ENCODE measurements around the gene ATG7. TPM values are rescaled to one million over a fixed set of nuclear protein-coding genes. Genes with fewer than 3 reads are reported as not detected.

Gene ATG7
- total RNA-seq, 1 experiment from 2014 or later = 29.3 TPM

GRCh38 chr3:11384074-11384473 lies 111.9 kb downstream of the ATG7 start:
- ATAC-seq (no peak), DNase-seq (ENCODE audit: low read depth, low spot score) (no peak)
- H3K27ac ChIP-seq (ENCODE audit: low read depth, low read length) = no peak overlapping the region
- H2AFZ ChIP-seq (ENCODE audit: low read depth, low read length, poor library complexity, severe bottlenecking) = no peak overlapping the region
- no peaks in the 10 kb centered on the region for H3K27me3 ChIP-seq (ENCODE audit: insufficient read depth, low read length)
- H3K79me2 ChIP-seq (ENCODE audit: insufficient read depth, low read length) = no peaks in the 10 kb centered on the region
- POLR2A ChIA-PET = no interaction called here
- H3K4me2 ChIP-seq (ENCODE audit: low read length) = no peak overlapping the region
- H3K4me3 ChIP-seq (replicated peaks in 1 of 2; ENCODE audit: low read depth in 1 of 2, low read length in 2 of 2) = no peak overlapping the region
- intact Hi-C loops (cut with micrococcal nuclease) = no loop called here
- CTCF ChIA-PET = no interaction called here
- no TSS peak for BruUV-seq (replicated peaks)
- no peak overlapping the region for H3K9ac ChIP-seq (ENCODE audit: low read length)
- no peaks in the 10 kb centered on the region for H3K9me2 ChIP-seq (ENCODE audit: insufficient read depth)
- no peaks in the 10 kb centered on the region for H3K36me3 ChIP-seq (ENCODE audit: control insufficient read depth in 1 of 2, insufficient read depth in 2 of 2, low read length in 2 of 2)
- no peak for TF ChIP-seq ZBTB33 (IDR thresholded peaks at IDR 0.05; ENCODE audit: extremely low read depth, insufficient replicate concordance, low read length)
- TF ChIP-seq POLR2AphosphoS5 (IDR thresholded peaks at IDR 0.05; ENCODE audit: low read depth, low read length) = no peak
- no peak for TF ChIP-seq SRF (IDR thresholded peaks at IDR 0.05; ENCODE audit: low read depth)
- TF ChIP-seq, protein P1, sequence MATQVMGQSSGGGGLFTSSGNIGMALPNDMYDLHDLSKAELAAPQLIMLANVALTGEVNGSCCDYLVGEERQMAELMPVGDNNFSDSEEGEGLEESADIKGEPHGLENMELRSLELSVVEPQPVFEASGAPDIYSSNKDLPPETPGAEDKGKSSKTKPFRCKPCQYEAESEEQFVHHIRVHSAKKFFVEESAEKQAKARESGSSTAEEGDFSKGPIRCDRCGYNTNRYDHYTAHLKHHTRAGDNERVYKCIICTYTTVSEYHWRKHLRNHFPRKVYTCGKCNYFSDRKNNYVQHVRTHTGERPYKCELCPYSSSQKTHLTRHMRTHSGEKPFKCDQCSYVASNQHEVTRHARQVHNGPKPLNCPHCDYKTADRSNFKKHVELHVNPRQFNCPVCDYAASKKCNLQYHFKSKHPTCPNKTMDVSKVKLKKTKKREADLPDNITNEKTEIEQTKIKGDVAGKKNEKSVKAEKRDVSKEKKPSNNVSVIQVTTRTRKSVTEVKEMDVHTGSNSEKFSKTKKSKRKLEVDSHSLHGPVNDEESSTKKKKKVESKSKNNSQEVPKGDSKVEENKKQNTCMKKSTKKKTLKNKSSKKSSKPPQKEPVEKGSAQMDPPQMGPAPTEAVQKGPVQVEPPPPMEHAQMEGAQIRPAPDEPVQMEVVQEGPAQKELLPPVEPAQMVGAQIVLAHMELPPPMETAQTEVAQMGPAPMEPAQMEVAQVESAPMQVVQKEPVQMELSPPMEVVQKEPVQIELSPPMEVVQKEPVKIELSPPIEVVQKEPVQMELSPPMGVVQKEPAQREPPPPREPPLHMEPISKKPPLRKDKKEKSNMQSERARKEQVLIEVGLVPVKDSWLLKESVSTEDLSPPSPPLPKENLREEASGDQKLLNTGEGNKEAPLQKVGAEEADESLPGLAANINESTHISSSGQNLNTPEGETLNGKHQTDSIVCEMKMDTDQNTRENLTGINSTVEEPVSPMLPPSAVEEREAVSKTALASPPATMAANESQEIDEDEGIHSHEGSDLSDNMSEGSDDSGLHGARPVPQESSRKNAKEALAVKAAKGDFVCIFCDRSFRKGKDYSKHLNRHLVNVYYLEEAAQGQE (IDR thresholded peaks at IDR 0.05; ENCODE audit: low read depth) = no peak
- TF ChIP-seq CTCF (IDR thresholded peaks at IDR 0.05 in 2 of 3, conservative IDR thresholded peaks at IDR 0.05 in 1 of 3; ENCODE audit: borderline replicate concordance in 1 of 3, insufficient read depth in 1 of 3, low read depth in 2 of 3, low read length in 2 of 3) = no peak
- TF ChIP-seq ZFX (IDR thresholded peaks at IDR 0.05) = no peak
- TF ChIP-seq JUND (IDR thresholded peaks at IDR 0.05) = no peak
- no peak for TF ChIP-seq SP1 (IDR thresholded peaks at IDR 0.05; ENCODE audit: low read depth)
- TF ChIP-seq CBX3 (IDR thresholded peaks at IDR 0.05; ENCODE audit: low read depth) = no peak
- no peak for TF ChIP-seq ELF1 (IDR thresholded peaks at IDR 0.05; ENCODE audit: borderline replicate concordance, low read depth)
- TF ChIP-seq, protein P2, sequence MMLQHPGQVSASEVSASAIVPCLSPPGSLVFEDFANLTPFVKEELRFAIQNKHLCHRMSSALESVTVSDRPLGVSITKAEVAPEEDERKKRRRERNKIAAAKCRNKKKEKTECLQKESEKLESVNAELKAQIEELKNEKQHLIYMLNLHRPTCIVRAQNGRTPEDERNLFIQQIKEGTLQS (IDR thresholded peaks at IDR 0.05) = no peak
- no peak for TF ChIP-seq RAD21 (IDR thresholded peaks at IDR 0.05; ENCODE audit: low read depth)
- no peaks in the 10 kb centered on the region for H3K9me3 ChIP-seq (ENCODE audit: control insufficient read depth in 1 of 2, insufficient read depth in 1 of 2, low read depth in 1 of 2, low read length in 2 of 2)
- RAD21 ChIA-PET (ENCODE audit: low non-redundant PET in 1 of 2, low total read pairs in 2 of 2, uncharacterized antibody in 2 of 2, unreplicated experiment in 2 of 2) = no interaction called here
- no peaks in the 10 kb centered on the region for H3K4me1 ChIP-seq (ENCODE audit: control insufficient read depth in 1 of 2, insufficient read depth in 2 of 2, low read length in 2 of 2)
- H4K20me1 ChIP-seq (ENCODE audit: insufficient read depth) = no peaks in the 10 kb centered on the region

All from HCT116 (cell line).